ENCODE results near the gene RPS6KA4.

The RPS6KA4 gene

DNA sequence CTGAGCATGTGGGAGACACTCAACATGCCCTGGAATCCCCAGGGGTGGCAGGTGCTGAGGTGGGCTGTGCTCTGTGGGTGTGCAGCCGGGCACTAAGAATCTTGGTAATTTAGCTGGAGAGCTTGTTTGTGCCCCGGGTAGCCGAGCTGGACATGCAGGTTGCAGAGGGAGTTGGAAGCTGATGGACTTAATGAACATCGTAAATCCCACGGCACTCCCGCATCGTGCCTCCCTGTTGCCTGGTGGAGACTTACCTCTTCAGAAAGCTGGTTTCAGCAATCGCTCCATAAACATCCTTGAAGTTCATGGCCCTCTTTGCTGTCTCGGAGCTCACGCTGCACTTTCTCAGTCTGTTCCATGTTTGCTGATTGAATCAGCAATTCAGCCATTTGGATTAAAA, 29.9 kb downstream of the RPS6KA4 start:
- no peak for ATAC-seq (ENCODE audit: low read depth)
- H3K9me3 Mint-ChIP-seq: peaks cover 3% of the 10 kb centered on the region
- peaks cover 15% of the 10 kb centered on the region for H3K4me1 Mint-ChIP-seq
- H3K27me3 Mint-ChIP-seq: peaks cover 4% of the 10 kb centered on the region
- H3K4me3 Mint-ChIP-seq: no peak overlapping the region
- no peak for DNase-seq (ENCODE audit: low spot score in 2 of 2)
- peaks cover 4% of the 10 kb centered on the region for H3K36me3 Mint-ChIP-seq
- no peak overlapping the region for H3K27ac Mint-ChIP-seq

DNA sequence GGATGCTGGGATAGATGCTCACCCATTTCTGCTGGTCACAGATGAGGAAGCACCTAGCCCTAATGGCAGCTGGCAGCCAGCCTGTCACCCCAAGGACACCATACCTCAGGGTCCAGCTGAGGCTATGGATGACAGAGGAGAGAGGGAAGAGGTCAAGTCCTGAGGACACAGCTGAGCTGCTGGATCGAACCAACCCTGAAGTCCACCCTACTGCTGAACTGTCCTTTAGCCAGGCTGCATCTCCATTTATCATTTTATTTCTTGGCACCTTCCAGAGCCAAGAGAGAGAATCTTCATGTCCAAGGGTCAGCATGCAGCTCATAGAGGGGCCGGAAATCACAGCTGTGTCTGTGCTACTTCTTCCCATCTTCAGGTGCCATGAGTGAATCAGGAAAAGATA, 30.9 kb downstream of the RPS6KA4 start:
- H3K4me3 Mint-ChIP-seq: no peak overlapping the region
- DNase-seq (ENCODE audit: low spot score in 2 of 2) (no peak), ATAC-seq (ENCODE audit: low read depth) (no peak)
- peaks cover 6% of the 10 kb centered on the region for H3K27me3 Mint-ChIP-seq
- H3K36me3 Mint-ChIP-seq: peaks cover 4% of the 10 kb centered on the region
- H3K27ac Mint-ChIP-seq: no peak overlapping the region
- H3K9me3 Mint-ChIP-seq: peaks cover 3% of the 10 kb centered on the region
- H3K4me1 Mint-ChIP-seq: peaks cover 15% of the 10 kb centered on the region

- Mint-ChIP-seq H3K9me3 (peaks cover 3% of the 10 kb centered on the region), H3K36me3 (peaks cover 4% of the 10 kb centered on the region), H3K4me1 (peaks cover 11% of the 10 kb centered on the region), H3K4me3 (no peak overlapping the region), H3K27me3 (peaks cover 11% of the 10 kb centered on the region), H3K27ac (no peak overlapping the region)
- no peak for DNase-seq (ENCODE audit: low spot score in 2 of 2)
- no peak for ATAC-seq (ENCODE audit: low read depth)
Measured at GRCh38 chr11:64390558-64390957, 31.6 kb downstream of the RPS6KA4 start.

GRCh38 chr11:64391839-64392238, 32.9 kb downstream of the RPS6KA4 start:
- Mint-ChIP-seq H3K36me3 (peaks cover 4% of the 10 kb centered on the region), H3K4me1 (peaks cover 1% of the 10 kb centered on the region), H3K4me3 (no peak overlapping the region), H3K9me3 (peaks cover 3% of the 10 kb centered on the region), H3K27me3 (peaks cover 14% of the 10 kb centered on the region), H3K27ac (no peak overlapping the region)
- ATAC-seq (ENCODE audit: low read depth) (no peak), DNase-seq (ENCODE audit: low spot score in 2 of 2) (no peak)

GRCh38 chr11:64395545-64396078, 36.6 kb downstream of the RPS6KA4 start:
- H3K36me3 Mint-ChIP-seq: no peaks in the 10 kb centered on the region
- H3K4me3 Mint-ChIP-seq: no peak overlapping the region
- DNase-seq (ENCODE audit: low spot score in 2 of 2) (no peak), ATAC-seq (ENCODE audit: low read depth) (no peak)
- H3K27ac Mint-ChIP-seq: no peak overlapping the region
- H3K9me3 Mint-ChIP-seq: no peaks in the 10 kb centered on the region
- peaks cover 20% of the 10 kb centered on the region for H3K27me3 Mint-ChIP-seq
- H3K4me1 Mint-ChIP-seq: no peaks in the 10 kb centered on the region

DNA sequence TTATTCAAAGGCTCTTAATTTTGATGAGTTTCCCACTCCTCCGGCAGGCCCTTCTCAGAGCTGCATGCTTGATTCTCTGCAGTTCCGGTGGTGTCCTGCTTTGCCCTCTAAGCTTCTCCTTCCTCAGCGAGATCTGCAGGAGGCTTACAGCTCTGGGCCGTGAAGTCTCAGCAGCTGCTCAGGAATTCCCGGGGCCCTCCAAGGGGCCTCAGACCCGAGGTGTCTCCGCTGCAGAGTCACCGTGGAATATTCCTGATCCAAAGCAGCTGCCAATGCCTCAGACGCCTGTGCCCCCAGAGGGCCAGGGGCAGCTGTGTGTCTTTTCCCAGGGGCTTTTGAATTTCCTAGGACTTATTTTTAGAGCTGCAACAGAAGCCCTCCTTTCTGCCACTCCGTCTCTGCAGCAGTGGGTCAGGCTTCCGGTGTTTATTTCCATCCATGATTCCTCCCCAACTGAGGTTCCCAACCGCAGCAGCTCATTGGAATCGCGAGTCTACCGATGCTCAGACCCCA, 37.2 kb downstream of the RPS6KA4 start:
- no peak overlapping the region for H3K4me3 Mint-ChIP-seq
- DNase-seq (ENCODE audit: low spot score in 2 of 2) (no peak), ATAC-seq (ENCODE audit: low read depth) (no peak)
- H3K36me3 Mint-ChIP-seq: no peaks in the 10 kb centered on the region
- no peaks in the 10 kb centered on the region for H3K4me1 Mint-ChIP-seq
- no peaks in the 10 kb centered on the region for H3K9me3 Mint-ChIP-seq
- no peak overlapping the region for H3K27ac Mint-ChIP-seq
- peaks cover 22% of the 10 kb centered on the region for H3K27me3 Mint-ChIP-seq

DNA sequence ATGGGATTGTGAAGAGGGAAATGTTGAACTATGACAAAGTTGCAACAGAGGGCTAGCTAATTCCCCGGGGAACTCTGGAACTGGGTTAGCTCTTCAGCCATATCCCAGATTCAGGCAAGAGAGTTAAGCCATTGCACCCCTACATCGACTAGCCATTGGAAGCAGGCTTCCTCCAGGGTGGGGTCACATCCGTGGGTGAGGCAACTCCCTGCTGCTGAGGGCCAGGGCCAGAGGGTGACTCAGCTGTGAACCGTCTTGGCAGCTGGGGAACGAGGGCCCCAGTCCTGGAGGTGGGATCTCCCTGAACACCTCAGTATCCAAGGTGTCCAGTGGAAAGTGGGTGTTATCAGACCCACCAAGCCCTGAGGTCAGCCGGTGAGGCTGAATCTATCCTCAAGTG, 41.1 kb downstream of the RPS6KA4 start:
- no peaks in the 10 kb centered on the region for H3K36me3 Mint-ChIP-seq
- no peak overlapping the region for H3K27ac Mint-ChIP-seq
- no peak for ATAC-seq (ENCODE audit: low read depth)
- no peak overlapping the region for H3K4me3 Mint-ChIP-seq
- DNase-seq (ENCODE audit: low spot score in 2 of 2): no peak
- H3K4me1 Mint-ChIP-seq: no peaks in the 10 kb centered on the region
- H3K27me3 Mint-ChIP-seq: peaks cover 25% of the 10 kb centered on the region
- H3K9me3 Mint-ChIP-seq: peaks cover 4% of the 10 kb centered on the region

DNA sequence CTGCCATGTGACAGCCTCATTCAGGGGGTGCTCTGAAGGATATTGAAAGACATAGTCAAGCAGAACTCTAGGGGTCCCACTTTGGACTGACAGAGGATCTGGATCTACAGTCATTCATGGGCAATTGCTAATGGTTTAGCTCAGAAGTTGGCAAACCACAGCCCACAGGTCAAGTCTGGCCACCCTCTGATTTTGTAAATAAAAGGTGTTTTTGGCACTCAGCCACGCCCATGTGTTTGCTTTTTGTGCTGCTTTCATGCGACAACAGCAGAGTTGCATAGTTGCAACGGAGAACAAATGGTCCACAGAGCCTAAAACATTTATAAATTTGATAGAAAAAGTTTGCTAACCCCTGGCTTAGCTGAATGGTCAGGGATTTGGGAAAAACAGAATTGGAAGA, 41.7 kb downstream of the RPS6KA4 start:
- ATAC-seq (ENCODE audit: low read depth): no peak
- no peak overlapping the region for H3K4me3 Mint-ChIP-seq
- no peaks in the 10 kb centered on the region for H3K36me3 Mint-ChIP-seq

GRCh38 chr11:64401775-64402174, 42.8 kb downstream of the RPS6KA4 start:
- Mint-ChIP-seq H3K4me1 (no peaks in the 10 kb centered on the region), H3K27ac (no peak overlapping the region), H3K4me3 (no peak overlapping the region), H3K9me3 (peaks cover 4% of the 10 kb centered on the region), H3K36me3 (no peaks in the 10 kb centered on the region), H3K27me3 (peaks cover 19% of the 10 kb centered on the region)
- ATAC-seq (ENCODE audit: low read depth) (no peak), DNase-seq (ENCODE audit: low spot score in 2 of 2) (no peak)

More for the DNA sequence above, 41.7 kb downstream of the RPS6KA4 start:
- Mint-ChIP-seq H3K4me1 (no peaks in the 10 kb centered on the region), H3K9me3 (peaks cover 4% of the 10 kb centered on the region), H3K27ac (no peak overlapping the region), H3K27me3 (peaks cover 21% of the 10 kb centered on the region)
- no peak for DNase-seq (ENCODE audit: low spot score in 2 of 2)

DNA sequence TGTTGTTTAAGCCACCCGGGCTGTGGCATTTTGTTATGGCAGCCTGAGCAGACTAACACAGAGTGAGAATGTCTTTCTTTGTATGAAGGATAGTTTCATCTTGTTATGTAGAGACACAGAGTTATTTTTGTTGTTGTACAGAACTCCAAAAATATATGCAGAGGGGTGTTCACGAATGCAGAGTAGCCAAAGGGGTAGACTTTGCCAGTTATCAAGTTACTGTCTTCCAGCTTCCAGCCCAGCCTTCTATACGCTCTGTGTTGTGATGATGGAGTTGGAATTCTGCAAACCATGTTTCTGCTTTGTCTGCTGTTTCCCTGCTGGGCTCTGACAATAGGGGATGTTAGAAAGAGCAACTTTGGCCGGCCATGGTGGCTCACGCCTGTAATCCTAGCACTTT, 44.1 kb downstream of the RPS6KA4 start:
- peaks cover 19% of the 10 kb centered on the region for H3K27me3 Mint-ChIP-seq
- no peak overlapping the region for H3K4me3 Mint-ChIP-seq
- no peak for DNase-seq (ENCODE audit: low spot score in 2 of 2)
- no peak for ATAC-seq (ENCODE audit: low read depth)
- H3K4me1 Mint-ChIP-seq: peaks cover 2% of the 10 kb centered on the region
- no peak overlapping the region for H3K27ac Mint-ChIP-seq
- H3K9me3 Mint-ChIP-seq: peaks cover 4% of the 10 kb centered on the region
- no peaks in the 10 kb centered on the region for H3K36me3 Mint-ChIP-seq

DNA sequence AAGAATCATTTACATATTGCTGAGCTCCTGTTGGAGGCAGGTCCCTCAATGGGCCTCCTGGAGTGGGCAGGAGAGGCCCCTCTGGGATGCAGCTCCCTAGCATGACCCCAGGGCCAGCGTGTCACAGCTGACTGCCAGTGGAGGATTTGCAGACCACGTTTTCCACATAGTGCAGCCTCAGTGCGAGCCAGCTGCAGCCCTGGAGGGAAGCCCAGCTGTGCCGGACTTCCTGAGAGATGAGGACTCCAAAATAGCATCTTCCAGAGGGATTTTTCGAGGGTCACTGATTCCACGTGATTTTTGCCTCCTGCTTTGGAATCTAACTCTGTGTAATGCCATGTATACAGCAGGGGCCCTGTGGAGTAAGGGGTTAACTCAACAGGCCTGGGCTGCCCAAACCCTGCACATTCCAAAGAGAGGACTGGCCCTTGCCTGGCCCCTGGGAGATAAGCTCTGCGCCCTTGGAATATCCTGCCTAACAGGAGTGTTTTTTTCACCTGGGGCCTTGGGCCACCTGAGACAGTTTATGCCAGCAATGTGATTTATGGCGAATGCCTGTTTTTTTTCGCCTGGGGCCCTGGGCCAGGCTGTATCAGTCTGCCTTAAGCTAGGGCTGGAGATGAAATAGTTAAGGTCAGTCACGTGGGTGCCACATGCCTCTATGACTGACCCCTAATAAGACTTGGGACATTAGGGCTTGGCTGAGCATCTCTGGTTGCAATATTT, 47.4 kb downstream of the RPS6KA4 start:
- no peaks in the 10 kb centered on the region for H3K36me3 Mint-ChIP-seq
- DNase-seq (ENCODE audit: low spot score in 2 of 2): no peak
- peaks cover 5% of the 10 kb centered on the region for H3K4me1 Mint-ChIP-seq
- no peak overlapping the region for H3K4me3 Mint-ChIP-seq
- H3K27ac Mint-ChIP-seq: no peak overlapping the region
- peaks cover 4% of the 10 kb centered on the region for H3K9me3 Mint-ChIP-seq
- ATAC-seq (ENCODE audit: low read depth): no peak
- H3K27me3 Mint-ChIP-seq: peaks cover 27% of the 10 kb centered on the region

DNA sequence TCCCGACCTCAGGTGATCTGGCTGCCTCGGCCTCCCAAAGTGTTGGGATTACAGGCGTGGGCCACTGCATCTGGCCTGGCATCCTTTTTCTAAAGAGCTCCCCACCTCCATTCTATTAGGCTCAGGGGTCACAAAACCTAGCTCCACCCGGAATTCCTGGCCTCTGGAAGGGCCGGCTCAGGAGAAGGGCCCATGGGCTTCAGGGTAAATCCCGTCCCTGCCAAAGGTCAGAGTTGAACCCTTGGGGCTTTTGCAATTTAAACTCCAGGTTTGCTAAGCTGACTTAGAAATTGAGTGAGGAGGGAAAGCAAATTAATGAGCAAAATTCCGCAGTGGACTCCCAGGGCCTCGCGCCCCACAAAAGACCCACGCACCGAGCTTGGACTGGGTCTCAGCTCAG, 48.3 kb downstream of the RPS6KA4 start:
- Mint-ChIP-seq H3K36me3 (no peaks in the 10 kb centered on the region), H3K27me3 (peaks cover 29% of the 10 kb centered on the region), H3K4me1 (peaks cover 5% of the 10 kb centered on the region), H3K27ac (no peak overlapping the region), H3K9me3 (peaks cover 4% of the 10 kb centered on the region), H3K4me3 (no peak overlapping the region)
- ATAC-seq (ENCODE audit: low read depth) (no peak), DNase-seq (ENCODE audit: low spot score in 2 of 2) (no peak)

DNA sequence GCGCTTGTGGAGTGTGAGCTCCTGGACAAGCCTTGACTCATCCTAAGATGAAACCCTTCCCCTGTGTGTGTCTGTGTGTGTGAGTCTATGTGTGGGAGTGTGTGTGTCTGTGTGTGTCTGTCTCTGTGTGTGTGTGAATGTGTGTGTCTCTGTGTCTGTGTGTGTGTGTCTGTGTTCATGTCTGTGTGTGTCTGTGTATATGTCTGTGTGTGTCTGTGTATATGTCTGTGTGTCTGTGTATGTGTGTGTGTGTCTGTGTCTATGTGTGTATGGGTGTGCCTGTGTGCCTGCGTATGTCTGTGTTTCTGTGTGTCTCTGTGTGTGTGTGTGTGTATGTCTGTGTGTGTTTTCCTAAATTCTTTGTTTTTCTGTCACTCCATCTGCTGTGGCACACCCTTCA, 48.7 kb downstream of the RPS6KA4 start:
- H3K27ac Mint-ChIP-seq: no peak overlapping the region
- DNase-seq (ENCODE audit: low spot score in 2 of 2) (no peak), ATAC-seq (ENCODE audit: low read depth) (no peak)
- no peaks in the 10 kb centered on the region for H3K36me3 Mint-ChIP-seq
- peaks cover 5% of the 10 kb centered on the region for H3K4me1 Mint-ChIP-seq
- H3K27me3 Mint-ChIP-seq: peaks cover 29% of the 10 kb centered on the region
- peaks cover 4% of the 10 kb centered on the region for H3K9me3 Mint-ChIP-seq
- no peak overlapping the region for H3K4me3 Mint-ChIP-seq

GRCh38 chr11:64409278-64409677, 50.3 kb downstream of the RPS6KA4 start:
- H3K36me3 Mint-ChIP-seq: no peaks in the 10 kb centered on the region
- ATAC-seq (ENCODE audit: low read depth): no peak
- H3K9me3 Mint-ChIP-seq: peaks cover 1% of the 10 kb centered on the region
- peaks cover 23% of the 10 kb centered on the region for H3K27me3 Mint-ChIP-seq
- H3K27ac Mint-ChIP-seq: no peak overlapping the region
- no peak for DNase-seq (ENCODE audit: low spot score in 2 of 2)
- peaks cover 5% of the 10 kb centered on the region for H3K4me1 Mint-ChIP-seq
- H3K4me3 Mint-ChIP-seq: no peak overlapping the region

All from memory B cell (primary cell).